HCT116 (cell line): Measurements from ENCODE around the gene AOPEP. TPM values are rescaled to one million over a fixed set of nuclear protein-coding genes. Genes with fewer than 3 reads are reported as not detected.

Experiments used
- ATAC-seq: fragments of 200-7000 bp; cut with Tn5 transposase; 2 replicates; pipeline ENCODE4 v1.9.1; 2020; ENCODE audit warnings: mild to moderate bottlenecking, moderate library complexity
- BruUV-seq: library from RNA; stranded (reverse); fragments of 400-500 nt; replicated peaks from 2 replicates; lab custom pipeline; 2021; lab: Mats Ljungman, UMichigan
- CTCF ChIA-PET: fragments of 300-600 bp; sonication (Branson Sonifier 250); formaldehyde crosslinking; loops from one replicate; lab custom pipeline; 2021; ENCODE audit warnings: antibody characterized with exemption; lab: Charles Lee
- POLR2A ChIA-PET: fragments of 300-600, 350-600 bp; sonication (Branson Sonifier 250); formaldehyde crosslinking; loops from one replicate; lab custom pipeline; 2021; ENCODE audit warnings: antibody characterized with exemption; lab: Charles Lee
- RAD21 ChIA-PET, 2 experiments: fragments of 300-600 bp; sonication (Branson Sonifier 250); formaldehyde crosslinking; loops; one replicate each; lab custom pipeline; 2023; ENCODE audit warnings: low total read pairs in 2 of 2; ENCODE audit not compliant: uncharacterized antibody in 2 of 2, unreplicated experiment in 2 of 2, low non-redundant PET in 1 of 2; lab: Charles Lee
- DNase-seq: peaks from one replicate; pipeline ENCODE4 v3.0.0-alpha.2; 2010; ENCODE audit warnings: low read depth, low spot score
- H2AFZ ChIP-seq: fragments of 200-600 bp; shearing (Covaris generic), sonication (generic); 2 replicates; pipeline ENCODE4 v1.6.1; 2017; ENCODE audit warnings: low read depth, mixed run types, mixed read lengths, antibody characterized with exemption, low read length; ENCODE audit not compliant: poor library complexity, severe bottlenecking
- H3K27ac ChIP-seq: 2 replicates; pipeline ENCODE4 v1.5.1; 2012; ENCODE audit warnings: low read depth, low read length
- H3K27me3 ChIP-seq: fragments of 200-600 bp; sonication (generic); 2 replicates; pipeline ENCODE4 v1.6.1; 2016; ENCODE audit warnings: mixed run types, low read length, mixed read lengths; ENCODE audit not compliant: insufficient read depth
- H3K36me3 ChIP-seq, 2 experiments: fragments of 200-500 bp in 1 of 2; fragments of 200-600 bp in 1 of 2; sonication (Bioruptor generic) in 1 of 2; sonication (generic) in 1 of 2; 2 replicates each; pipeline versions ENCODE4 v1.5.1 to v1.6.1; 2014 to 2016; ENCODE audit warnings: low read length in 2 of 2, inconsistent platforms in 1 of 2, mixed read lengths in 1 of 2, mixed run types in 1 of 2; ENCODE audit not compliant: insufficient read depth in 2 of 2, control insufficient read depth in 1 of 2
- H3K4me1 ChIP-seq, 2 experiments: fragments of 200-600 bp in 1 of 2; sonication (generic) in 1 of 2; 2 replicates each; pipeline versions ENCODE4 v1.5.1 to v1.6.1; 2012 to 2017; ENCODE audit warnings: low read length in 2 of 2, inconsistent platforms in 1 of 2, mild to moderate bottlenecking in 1 of 2, mixed read lengths in 1 of 2, mixed run types in 1 of 2, moderate library complexity in 1 of 2; ENCODE audit not compliant: insufficient read depth in 2 of 2, control insufficient read depth in 1 of 2
- H3K4me2 ChIP-seq: fragments of 200-600 bp; sonication (generic); 2 replicates; pipeline ENCODE4 v1.6.1; 2017; ENCODE audit warnings: mixed run types, low read length, mixed read lengths
- H3K4me3 ChIP-seq, 2 experiments: fragments of 200-600 bp in 1 of 2; sonication (generic) in 1 of 2; replicated peaks in 1 of 2; 2 replicates each; pipeline ENCODE4 v1.5.1; 2011 to 2016; ENCODE audit warnings: low read length in 2 of 2, control low read depth in 1 of 2, low read depth in 1 of 2, mild to moderate bottlenecking in 1 of 2, mixed read lengths in 1 of 2, mixed run types in 1 of 2
- H3K79me2 ChIP-seq: fragments of 200-600 bp; sonication (generic); 2 replicates; pipeline ENCODE4 v1.6.1; 2017; ENCODE audit warnings: mild to moderate bottlenecking, mixed run types, low read length, moderate library complexity, mixed read lengths; ENCODE audit not compliant: insufficient read depth
- H3K9ac ChIP-seq: fragments of 200-600 bp; sonication (generic); 2 replicates; pipeline ENCODE4 v1.6.1; 2016; ENCODE audit warnings: low read length, mixed read lengths
- H3K9me2 ChIP-seq: fragments of 200-600 bp; sonication (generic), shearing (Covaris generic); 2 replicates; pipeline ENCODE4 v1.6.1; 2017; ENCODE audit warnings: mixed run types, mild to moderate bottlenecking, moderate library complexity; ENCODE audit not compliant: insufficient read depth
- H3K9me3 ChIP-seq, 2 experiments: fragments of 200-500 bp in 1 of 2; fragments of 200-600 bp in 1 of 2; sonication (Bioruptor generic) in 1 of 2; sonication (generic) in 1 of 2; 2 replicates each; pipeline ENCODE4 v1.6.1; 2014 to 2017; ENCODE audit warnings: low read length in 2 of 2, mixed read lengths in 2 of 2, inconsistent platforms in 1 of 2, low read depth in 1 of 2, mild to moderate bottlenecking in 1 of 2, mixed run types in 1 of 2, moderate library complexity in 1 of 2; ENCODE audit not compliant: control insufficient read depth in 1 of 2, insufficient read depth in 1 of 2
- H4K20me1 ChIP-seq: fragments of 200-600 bp; sonication (generic), shearing (Covaris generic); 2 replicates; pipeline ENCODE4 v1.6.1; 2017; ENCODE audit warnings: mixed run types, mild to moderate bottlenecking, moderate library complexity; ENCODE audit not compliant: insufficient read depth
- ELF1 ChIP-seq: IDR thresholded peaks from 2 replicates; pipeline ENCODE4 v1.6.1; 2012; ENCODE audit warnings: low read depth, borderline replicate concordance
- RAD21 ChIP-seq: IDR thresholded peaks from 2 replicates; pipeline ENCODE4 v1.6.1; 2012; ENCODE audit warnings: low read depth, mild to moderate bottlenecking
- TCF7L2 ChIP-seq: IDR thresholded peaks from 2 replicates; pipeline ENCODE4 v1.7.0; 2011; ENCODE audit warnings: borderline replicate concordance, inconsistent platforms; ENCODE audit not compliant: insufficient read depth, insufficient read length; ENCODE audit errors: extremely low read depth
- intact Hi-C: fragments of 100-400 bp; cut with micrococcal nuclease; formaldehyde crosslinking; loops from 2 replicates; pipeline ENCODE4 v1.10.0; 2022
- total RNA-seq: library from RNA; stranded (reverse); gene quantifications from one replicate; pipeline ENCODE4 v1.2.1, GENCODE V29; 2021; ENCODE audit not compliant: unreplicated experiment

AOPEP gene
- total RNA-seq, 1 experiment from 2014 or later: 15.1 TPM

DNA sequence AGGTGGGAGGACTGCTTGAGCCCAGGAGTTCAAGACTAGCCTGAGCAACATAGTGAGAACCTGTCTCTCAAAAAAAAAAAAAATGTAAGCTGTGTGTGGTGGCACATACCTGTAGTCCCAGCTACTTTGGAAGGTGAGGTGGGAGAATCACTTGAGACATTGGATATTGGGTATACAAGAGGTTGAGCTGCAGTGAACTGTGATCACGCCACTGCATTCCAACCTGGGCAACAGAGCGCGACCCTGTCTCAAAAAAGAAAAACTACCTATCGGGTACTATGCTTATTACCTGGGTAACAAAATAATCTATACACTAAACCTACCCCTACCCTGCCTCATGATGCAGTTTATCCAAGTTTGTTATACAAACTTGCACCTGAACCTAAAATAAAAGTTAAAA lies 64.9 kb downstream of the AOPEP start:
- TF ChIP-seq ELF1 (no peak), TCF7L2 (no peak)
- ChIA-PET RAD21 (no interaction called here), POLR2A (no interaction called here), CTCF (no interaction called here)
- DNase-seq: no peak
- ATAC-seq: no peak
- H3K27me3 ChIP-seq: no peaks in the 10 kb centered on the region
- no peak overlapping the region for H3K9ac ChIP-seq
- no peaks in the 10 kb centered on the region for H4K20me1 ChIP-seq
- no peak overlapping the region for H3K4me3 ChIP-seq
- peaks cover under 1 to 5% of the 10 kb centered on the region in 2 experiments; a peak in 2 of 4 replicates for H3K4me1 ChIP-seq
- intact Hi-C loops: no loop called here
- no peaks in the 10 kb centered on the region for H3K9me2 ChIP-seq
- no peak overlapping the region for H3K4me2 ChIP-seq
- no TSS peak for BruUV-seq
- H3K9me3 ChIP-seq: no peaks in the 10 kb centered on the region
- H3K79me2 ChIP-seq: no peaks in the 10 kb centered on the region
- H2AFZ ChIP-seq: no peak overlapping the region
- no peak overlapping the region for H3K27ac ChIP-seq
- H3K36me3 ChIP-seq: peaks cover 0 to 15% of the 10 kb centered on the region in 2 experiments; a peak in 2 of 4 replicates

DNA sequence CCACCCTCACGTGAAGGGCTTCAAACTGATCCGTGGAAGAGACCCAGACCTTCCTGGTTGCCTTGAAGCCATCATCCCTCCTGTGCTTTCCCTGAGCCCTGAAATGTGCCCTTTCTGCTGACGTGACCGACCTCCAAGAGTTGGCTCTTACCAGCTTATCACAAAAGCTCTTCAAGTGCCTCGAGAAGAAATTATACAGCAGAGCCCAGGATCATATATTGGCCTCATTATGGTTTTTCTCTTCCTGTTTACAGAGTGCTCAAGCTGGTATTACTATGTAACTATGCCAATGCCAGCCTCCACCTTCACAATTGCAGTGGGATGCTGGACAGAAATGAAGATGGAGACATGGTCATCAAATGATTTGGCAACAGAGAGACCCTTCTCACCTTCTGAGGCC lies 66.0 kb downstream of the AOPEP start:
- Histone ChIP-seq H3K9me2 (no peaks in the 10 kb centered on the region), H3K36me3 (peaks cover 0 to 15% of the 10 kb centered on the region in 2 experiments; a peak in 2 of 4 replicates), H2AFZ (no peak overlapping the region), H3K27ac (peak overlapping the region; percentile 30; the same call in 1 of the 2 replicates), H3K9me3 (no peaks in the 10 kb centered on the region), H3K4me2 (no peak overlapping the region), H3K4me1 (peaks cover 4 to 5% of the 10 kb centered on the region in 2 experiments; a peak in 2 of 4 replicates), H3K4me3 (no peak overlapping the region), H3K27me3 (no peaks in the 10 kb centered on the region), H4K20me1 (no peaks in the 10 kb centered on the region), H3K9ac (no peak overlapping the region), H3K79me2 (no peaks in the 10 kb centered on the region)
- ChIA-PET RAD21 (no interaction called here), POLR2A (no interaction called here), CTCF (no interaction called here)
- no peak for TF ChIP-seq RAD21
- no peak for ATAC-seq
- no peak for DNase-seq
- BruUV-seq: no TSS peak
- intact Hi-C loops: no loop called here
